Activated B cell treated with CpG ODN at 0.5 μM for 24 hours (primary cell): ENCODE measurements around the gene NEK1. TPM values are rescaled to one million over a fixed set of nuclear protein-coding genes. Genes with fewer than 3 reads are reported as not detected.

ENCODE experiments used
- ATAC-seq: fragments of 200-7000 bp; cut with Tn5 transposase; one replicate; pipeline ENCODE4 v1.10.0; 2021; ENCODE audit warnings: low read depth, mild to moderate bottlenecking, moderate library complexity
- CTCF ChIA-PET: fragments of 350-600 bp; sonication (Branson Sonifier 250); formaldehyde crosslinking; loops from one replicate; lab custom pipeline; 2021; ENCODE audit warnings: antibody characterized with exemption; lab: Charles Lee
- POLR2A ChIA-PET: fragments of 350-600 bp; sonication (Branson Sonifier 250); formaldehyde crosslinking; loops from one replicate; lab custom pipeline; 2021; ENCODE audit warnings: antibody characterized with exemption; lab: Charles Lee
- DNase-seq: peaks from one replicate; pipeline ENCODE4 v3.0.0; 2022
- H3K27ac Mint-ChIP-seq: one replicate; pipeline ENCODE4 v1.8.0; 2020; ENCODE audit warnings: mixed read lengths
- H3K27me3 Mint-ChIP-seq: one replicate; pipeline ENCODE4 v1.8.0; 2021; ENCODE audit warnings: mixed read lengths
- H3K36me3 Mint-ChIP-seq: one replicate; pipeline ENCODE4 v1.8.0; 2021; ENCODE audit warnings: low read depth, mixed read lengths
- H3K4me1 Mint-ChIP-seq: one replicate; pipeline ENCODE4 v1.8.0; 2021; ENCODE audit warnings: mixed read lengths
- H3K4me3 Mint-ChIP-seq: one replicate; pipeline ENCODE4 v1.8.0; 2020; ENCODE audit warnings: mild to moderate bottlenecking, mixed read lengths
- H3K9me3 Mint-ChIP-seq: one replicate; pipeline ENCODE4 v1.8.0; 2020; ENCODE audit warnings: mixed read lengths
- intact Hi-C: fragments of 100-400 bp; cut with micrococcal nuclease; formaldehyde crosslinking; loops from one replicate; pipeline ENCODE4 v1.15.1; 2024
- total RNA-seq: library from RNA; stranded (reverse); gene quantifications from 2 replicates; pipeline ENCODE4 v1.2.3, GENCODE V29; 2022
- TF ChIP-seq, protein P1 (sequence below): fragments of 200-600 bp; IDR thresholded peaks from one replicate; pipeline ENCODE4 v1.8.0; 2022; ENCODE audit warnings: antibody characterized with exemption, mild to moderate bottlenecking

NEK1 gene
- total RNA-seq, 1 donor from 2014 or later, result 14.3 TPM

DNA sequence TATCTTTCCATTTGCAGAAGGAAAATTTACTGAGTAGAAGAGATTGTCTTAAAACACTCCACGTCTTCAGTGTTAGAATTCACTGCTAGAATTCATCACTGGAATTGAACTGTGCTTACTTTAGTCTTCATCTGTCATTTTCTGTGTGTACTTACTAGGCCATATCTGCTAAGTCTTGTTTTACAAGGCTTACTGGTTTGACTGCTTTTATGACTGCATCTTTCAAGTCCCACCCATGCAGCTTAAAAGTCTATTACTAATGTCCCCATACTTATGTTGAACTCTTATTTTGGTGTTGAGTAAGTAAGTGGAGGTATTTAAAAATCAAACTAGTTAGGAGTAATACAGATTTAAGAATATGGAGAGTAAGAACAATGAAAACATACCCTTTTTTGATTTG, 22.6 kb upstream of the NEK1 start:
- TF ChIP-seq, protein P1, sequence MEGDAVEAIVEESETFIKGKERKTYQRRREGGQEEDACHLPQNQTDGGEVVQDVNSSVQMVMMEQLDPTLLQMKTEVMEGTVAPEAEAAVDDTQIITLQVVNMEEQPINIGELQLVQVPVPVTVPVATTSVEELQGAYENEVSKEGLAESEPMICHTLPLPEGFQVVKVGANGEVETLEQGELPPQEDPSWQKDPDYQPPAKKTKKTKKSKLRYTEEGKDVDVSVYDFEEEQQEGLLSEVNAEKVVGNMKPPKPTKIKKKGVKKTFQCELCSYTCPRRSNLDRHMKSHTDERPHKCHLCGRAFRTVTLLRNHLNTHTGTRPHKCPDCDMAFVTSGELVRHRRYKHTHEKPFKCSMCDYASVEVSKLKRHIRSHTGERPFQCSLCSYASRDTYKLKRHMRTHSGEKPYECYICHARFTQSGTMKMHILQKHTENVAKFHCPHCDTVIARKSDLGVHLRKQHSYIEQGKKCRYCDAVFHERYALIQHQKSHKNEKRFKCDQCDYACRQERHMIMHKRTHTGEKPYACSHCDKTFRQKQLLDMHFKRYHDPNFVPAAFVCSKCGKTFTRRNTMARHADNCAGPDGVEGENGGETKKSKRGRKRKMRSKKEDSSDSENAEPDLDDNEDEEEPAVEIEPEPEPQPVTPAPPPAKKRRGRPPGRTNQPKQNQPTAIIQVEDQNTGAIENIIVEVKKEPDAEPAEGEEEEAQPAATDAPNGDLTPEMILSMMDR, result no peak
- ChIA-PET POLR2A (no interaction called here), CTCF (no interaction called here)
- Mint-ChIP-seq H3K4me3 (no peak overlapping the region), H3K4me1 (peaks cover 2% of the 10 kb centered on the region), H3K36me3 (peaks cover 41% of the 10 kb centered on the region), H3K27ac (no peak overlapping the region), H3K27me3 (no peaks in the 10 kb centered on the region), H3K9me3 (no peaks in the 10 kb centered on the region)
- no peak for DNase-seq
- intact Hi-C loops, result no loop called here
- no peak for ATAC-seq

DNA sequence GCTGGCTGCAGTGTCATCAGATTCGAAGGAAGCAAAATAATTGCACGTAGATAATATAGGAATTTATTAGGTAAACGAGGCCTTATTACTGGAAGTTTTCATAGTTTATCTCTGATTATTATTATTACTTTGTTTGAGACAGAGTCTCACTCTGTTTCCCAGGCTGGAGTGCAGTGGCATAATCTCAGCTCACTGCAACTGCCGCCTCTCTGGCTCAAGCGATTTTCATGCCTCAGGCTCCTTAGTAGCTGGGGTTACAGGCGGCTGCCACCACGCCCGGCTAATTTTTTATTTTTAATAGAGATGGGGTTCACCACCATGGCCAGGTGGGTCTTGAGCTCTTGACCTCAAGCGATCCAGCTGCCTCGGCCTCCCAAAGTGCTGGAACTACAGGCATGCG, 20.5 kb upstream of the NEK1 start:
- DNase-seq (no peak), ATAC-seq (no peak)
- no peak overlapping the region for H3K27ac Mint-ChIP-seq
- no peaks in the 10 kb centered on the region for H3K9me3 Mint-ChIP-seq
- H3K4me1 Mint-ChIP-seq, result peaks cover 12% of the 10 kb centered on the region
- POLR2A ChIA-PET, result no interaction called here
- H3K27me3 Mint-ChIP-seq, result no peaks in the 10 kb centered on the region
- no peak overlapping the region for H3K4me3 Mint-ChIP-seq
- intact Hi-C loops, result no loop called here
- CTCF ChIA-PET, result no interaction called here
- TF ChIP-seq, protein P1, result no peak
- H3K36me3 Mint-ChIP-seq, result peaks cover 24% of the 10 kb centered on the region

DNA sequence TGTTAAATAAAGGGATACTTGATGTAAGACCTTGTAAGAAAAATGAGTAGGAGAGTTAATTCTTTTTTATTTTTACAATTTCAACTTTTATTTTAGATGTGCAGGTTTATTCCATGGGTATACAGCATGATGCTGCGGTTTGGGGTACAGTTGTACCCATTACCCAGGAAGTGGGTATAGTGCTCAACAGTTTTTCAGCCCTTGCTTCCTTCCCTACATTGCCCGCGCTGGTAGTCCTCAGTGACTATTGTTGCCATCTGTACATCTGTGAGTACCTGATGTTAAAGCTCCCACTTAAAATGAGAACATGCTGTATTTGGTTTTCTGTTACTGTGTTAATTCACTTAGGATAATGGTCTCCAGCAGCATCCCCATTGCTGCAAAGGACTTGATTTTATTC, 17.7 kb upstream of the NEK1 start:
- CTCF ChIA-PET, result interaction anchor here (1.2 kb wide), 1 partner anchor 17 kb away, joined by 3 read pairs; no protein-coding TSS in a partner anchor
- TF ChIP-seq, protein P1, result no peak
- POLR2A ChIA-PET, result no interaction called here
- peaks cover 22% of the 10 kb centered on the region for H3K4me1 Mint-ChIP-seq
- H3K9me3 Mint-ChIP-seq, result no peaks in the 10 kb centered on the region
- no peak overlapping the region for H3K27ac Mint-ChIP-seq
- no peak for ATAC-seq
- no peak for DNase-seq
- intact Hi-C loops, result no loop called here
- H3K27me3 Mint-ChIP-seq, result no peaks in the 10 kb centered on the region
- no peak overlapping the region for H3K4me3 Mint-ChIP-seq
- peaks cover 9% of the 10 kb centered on the region for H3K36me3 Mint-ChIP-seq

DNA sequence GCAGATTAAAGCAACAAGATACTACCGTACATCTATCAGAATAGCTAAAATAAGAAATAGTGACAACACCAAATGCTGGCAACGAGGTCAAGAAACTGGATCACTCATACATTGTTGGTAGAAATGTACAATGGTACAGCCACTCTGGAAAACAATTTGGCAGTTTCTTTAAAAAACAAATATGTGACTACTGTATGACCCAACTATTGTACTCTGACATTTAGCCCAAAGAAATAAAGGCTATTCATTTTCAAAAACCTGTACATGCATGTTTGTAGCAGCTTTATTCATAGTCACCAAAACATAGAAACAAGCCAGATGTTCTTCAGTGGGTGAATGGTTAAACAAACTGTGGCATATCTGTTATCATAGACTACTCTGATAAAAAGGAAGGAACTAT, 16.2 kb upstream of the NEK1 start:
- ATAC-seq (no peak), DNase-seq (no peak)
- Mint-ChIP-seq H3K27me3 (no peaks in the 10 kb centered on the region), H3K27ac (no peak overlapping the region), H3K36me3 (peaks cover 13% of the 10 kb centered on the region), H3K9me3 (no peaks in the 10 kb centered on the region), H3K4me1 (peaks cover 25% of the 10 kb centered on the region), H3K4me3 (no peak overlapping the region)
- intact Hi-C loops, result no loop called here
- TF ChIP-seq, protein P1, result no peak
- ChIA-PET POLR2A (no interaction called here), CTCF (no interaction called here)

DNA sequence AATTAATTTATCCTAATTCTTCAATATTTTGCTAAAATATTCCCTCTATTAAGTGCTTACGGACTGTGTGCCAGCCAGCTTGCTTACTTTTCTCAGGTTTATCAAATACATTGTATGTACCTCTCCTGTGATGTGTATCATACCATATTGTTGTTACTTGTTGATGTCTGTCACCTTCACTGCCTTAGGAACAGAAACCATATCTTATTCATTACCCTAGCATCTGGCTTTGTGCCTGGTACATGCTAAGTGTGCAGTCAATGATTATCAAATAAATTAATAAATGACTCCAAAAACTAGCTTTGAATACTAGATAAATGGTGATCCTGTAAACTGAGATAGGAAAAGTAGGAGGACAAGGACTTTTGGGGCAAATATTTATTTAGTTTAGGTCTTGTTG, 14.9 kb upstream of the NEK1 start:
- ChIA-PET POLR2A (no interaction called here), CTCF (interaction anchor here (1.1 to 1.9 kb wide), 2 partner anchors 14 kb away, joined by 3 to 5 read pairs; no protein-coding TSS in a partner anchor)
- ATAC-seq (no peak), DNase-seq (no peak)
- Mint-ChIP-seq H3K27me3 (no peaks in the 10 kb centered on the region), H3K27ac (no peak overlapping the region), H3K4me1 (peaks cover 35% of the 10 kb centered on the region), H3K9me3 (no peaks in the 10 kb centered on the region), H3K4me3 (no peak overlapping the region), H3K36me3 (peaks cover 15% of the 10 kb centered on the region)
- TF ChIP-seq, protein P1, result no peak
- intact Hi-C loops, result no loop called here
